Panc1 (cell line): ENCODE data around the gene CRNN.

ENCODE experiments used
- CTCF ChIP-seq: fragments of 450-650 bp; IDR thresholded peaks from 2 replicates; pipeline ENCODE4 v1.5.1; 2017; ENCODE audit warnings: mild to moderate bottlenecking
- POLR2AphosphoS5 ChIP-seq: IDR thresholded peaks from 2 replicates; pipeline ENCODE4 v1.6.1; 2012; ENCODE audit warnings: mild to moderate bottlenecking, low read depth, low read length, moderate library complexity

GRCh38 chr1:152412756-152413155 lies 1.3 kb downstream of the CRNN start:
- no peak for TF ChIP-seq CTCF
- TF ChIP-seq POLR2AphosphoS5: no peak
